Smooth muscle cell (in vitro differentiated cells): Measurements from ENCODE around the gene USP5. TPM values are rescaled to one million over a fixed set of nuclear protein-coding genes. Genes with fewer than 3 reads are reported as not detected.

Source experiments
- DNase-seq: peaks from one replicate; lab custom pipeline; 2025; ENCODE audit not compliant: unreplicated experiment; lab: John Stamatoyannopoulos, UW
- H2AFZ ChIP-seq: fragments of 200-600 bp; sonication (generic); 2 replicates; pipeline ENCODE4 v1.6.0; 2016; ENCODE audit warnings: antibody characterized with exemption, low read depth, mild to moderate bottlenecking
- H3F3A ChIP-seq: fragments of 200-600 bp; sonication (generic); 2 replicates; pipeline ENCODE4 v1.6.0; 2017; ENCODE audit warnings: antibody characterized with exemption, low read depth
- H3K27ac ChIP-seq: fragments of 200-600 bp; sonication (generic); 2 replicates; pipeline ENCODE4 v1.5.1; 2016; ENCODE audit warnings: low read depth, mild to moderate bottlenecking
- H3K27me3 ChIP-seq: fragments of 200-600 bp; sonication (generic); 2 replicates; pipeline ENCODE4 v1.6.1; 2016; ENCODE audit warnings: low read depth, mild to moderate bottlenecking
- H3K36me3 ChIP-seq: fragments of 200-600 bp; sonication (generic); 2 replicates; pipeline ENCODE4 v1.5.1; 2016; ENCODE audit warnings: low read depth
- H3K4me1 ChIP-seq: fragments of 200-600 bp; sonication (generic); 2 replicates; pipeline ENCODE4 v1.5.1; 2016; ENCODE audit warnings: low read depth
- H3K4me2 ChIP-seq: fragments of 200-600 bp; sonication (generic); 2 replicates; pipeline ENCODE4 v1.6.0; 2016; ENCODE audit warnings: mild to moderate bottlenecking
- H3K4me3 ChIP-seq: fragments of 200-600 bp; sonication (generic); 2 replicates; pipeline ENCODE4 v1.5.1; 2016; ENCODE audit warnings: mild to moderate bottlenecking
- H3K79me2 ChIP-seq: fragments of 200-600 bp; sonication (generic); 2 replicates; pipeline ENCODE4 v1.6.0; 2016; ENCODE audit warnings: low read depth, mild to moderate bottlenecking
- H3K9ac ChIP-seq: fragments of 200-600 bp; sonication (generic); 2 replicates; pipeline ENCODE4 v1.6.0; 2016; ENCODE audit warnings: low read depth
- H3K9me3 ChIP-seq: fragments of 200-600 bp; sonication (generic); replicated peaks from 2 replicates; pipeline ENCODE4 v1.5.1; 2016; ENCODE audit warnings: low read depth
- H4K20me1 ChIP-seq: fragments of 200-600 bp; sonication (generic); 2 replicates; pipeline ENCODE4 v1.6.0; 2016; ENCODE audit warnings: low read depth
- CTCF ChIP-seq: fragments of 200-600 bp; sonication (generic); IDR thresholded peaks from 2 replicates; pipeline ENCODE4 v1.5.1; 2017; ENCODE audit warnings: borderline replicate concordance, mild to moderate bottlenecking, antibody characterized with exemption; ENCODE audit not compliant: insufficient read depth, poor library complexity, severe bottlenecking
- WGBS: methylation state at CpG from one replicate; pipeline ENCODE4 v1.1.7; 2016; ENCODE audit warnings: low lambda C conversion rate; 5-methylcytosine and 5-hydroxymethylcytosine counted together
- polyA plus RNA-seq: library from polyadenylated mRNA; unstranded; fragments of >200 nt; fragmentation: Nextera tagmentation; extraction: Ambion mirVana; gene quantifications from 2 replicates; pipeline ENCODE4 v1.2.1, GENCODE V29; 2016
- total RNA-seq: library from RNA; depleted of rRNA; stranded (reverse); fragments of >200 nt; gene quantifications from 2 replicates; pipeline ENCODE4 v1.2.3, GENCODE V29; 2014

The USP5 gene
- total and polyA plus RNA-seq, 2 experiments from 2014 or later, result 51.3 to 64.9 TPM

DNA sequence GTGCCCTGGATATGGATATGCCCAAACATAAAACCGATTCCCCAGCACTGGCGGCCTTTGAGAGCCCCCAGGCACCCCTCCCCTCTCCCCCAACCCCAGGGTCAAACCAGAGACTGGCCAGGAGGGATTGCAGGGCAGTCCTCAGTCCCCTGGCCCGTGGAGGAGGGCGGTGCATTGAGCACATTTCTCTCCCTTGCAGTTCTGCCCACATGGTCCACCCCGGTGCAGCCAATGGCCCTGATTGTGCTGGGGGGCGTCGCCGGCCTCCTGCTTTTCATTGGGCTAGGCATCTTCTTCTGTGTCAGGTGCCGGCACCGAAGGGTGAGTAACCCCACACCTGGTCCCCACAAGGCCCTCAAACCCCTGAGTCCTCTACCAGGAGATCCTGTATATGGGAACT, 33.7 kb upstream of the USP5 start:
- Histone ChIP-seq H3K9me3 (no peaks in the 10 kb centered on the region), H3K4me3 (no peak overlapping the region), H3K9ac (no peak overlapping the region), H3F3A (no peaks in the 10 kb centered on the region), H3K4me1 (peaks cover 25% of the 10 kb centered on the region), H2AFZ (no peak overlapping the region), H4K20me1 (no peaks in the 10 kb centered on the region), H3K79me2 (no peaks in the 10 kb centered on the region), H3K4me2 (no peak overlapping the region), H3K36me3 (no peaks in the 10 kb centered on the region), H3K27ac (no peak overlapping the region), H3K27me3 (peaks cover 5% of the 10 kb centered on the region)
- no peak for DNase-seq
- WGBS, result 69% methylated on average over 10 of the region's 10 CpGs
- TF ChIP-seq CTCF, result no peak

GRCh38 chr12:6818645-6819044, 33.3 kb upstream of the USP5 start:
- Histone ChIP-seq H3K4me3 (no peak overlapping the region), H2AFZ (no peak overlapping the region), H3K27ac (no peak overlapping the region), H3K79me2 (no peaks in the 10 kb centered on the region), H4K20me1 (no peaks in the 10 kb centered on the region), H3K4me2 (no peak overlapping the region), H3F3A (no peaks in the 10 kb centered on the region), H3K9me3 (no peaks in the 10 kb centered on the region), H3K9ac (no peak overlapping the region), H3K27me3 (peaks cover 5% of the 10 kb centered on the region), H3K36me3 (no peaks in the 10 kb centered on the region), H3K4me1 (peaks cover 28% of the 10 kb centered on the region)
- 72% methylated on average over 5 of the region's 5 CpGs for WGBS
- DNase-seq, result no peak
- no peak for TF ChIP-seq CTCF

DNA sequence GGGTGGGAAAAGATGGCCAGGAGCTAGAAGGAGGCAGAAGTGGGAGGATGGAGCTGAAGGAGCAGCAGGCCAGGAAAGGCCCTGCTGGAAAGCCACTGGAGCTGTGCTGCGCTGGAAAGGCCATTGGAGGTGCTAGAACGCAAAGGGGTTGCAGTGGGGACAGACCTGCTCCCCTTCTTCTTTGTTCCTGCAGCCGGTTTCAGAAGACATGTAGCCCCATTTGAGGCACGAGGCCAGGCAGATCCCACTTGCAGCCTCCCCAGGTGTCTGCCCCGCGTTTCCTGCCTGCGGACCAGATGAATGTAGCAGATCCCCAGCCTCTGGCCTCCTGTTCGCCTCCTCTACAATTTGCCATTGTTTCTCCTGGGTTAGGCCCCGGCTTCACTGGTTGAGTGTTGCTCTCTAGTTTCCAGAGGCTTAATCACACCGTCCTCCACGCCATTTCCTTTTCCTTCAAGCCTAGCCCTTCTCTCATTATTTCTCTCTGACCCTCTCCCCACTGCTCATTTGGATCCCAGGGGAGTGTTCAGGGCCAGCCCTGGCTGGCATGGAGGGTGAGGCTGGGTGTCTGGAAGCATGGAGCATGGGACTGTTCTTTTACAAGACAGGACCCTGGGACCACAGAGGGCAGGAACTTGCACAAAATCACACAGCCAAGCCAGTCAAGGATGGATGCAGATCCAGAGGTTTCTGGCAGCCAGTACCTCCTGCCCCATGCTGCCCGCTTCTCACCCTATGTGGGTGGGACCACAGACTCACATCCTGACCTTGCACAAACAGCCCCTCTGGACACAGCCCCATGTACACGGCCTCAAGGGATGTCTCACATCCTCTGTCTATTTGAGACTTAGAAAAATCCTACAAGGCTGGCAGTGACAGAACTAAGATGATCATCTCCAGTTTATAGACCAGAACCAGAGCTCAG, 32.6 kb upstream of the USP5 start:
- TF ChIP-seq CTCF, result no peak
- no peaks in the 10 kb centered on the region for H3K36me3 ChIP-seq
- H2AFZ ChIP-seq, result no peak overlapping the region
- peaks cover 28% of the 10 kb centered on the region for H3K4me1 ChIP-seq
- DNase-seq, result no peak
- 75% methylated on average over 13 of the region's 13 CpGs for WGBS
- no peak overlapping the region for H3K4me3 ChIP-seq
- peaks cover 5% of the 10 kb centered on the region for H3K27me3 ChIP-seq
- H3F3A ChIP-seq, result no peaks in the 10 kb centered on the region
- H3K9me3 ChIP-seq, result no peaks in the 10 kb centered on the region
- no peaks in the 10 kb centered on the region for H3K79me2 ChIP-seq
- H3K9ac ChIP-seq, result no peak overlapping the region
- H3K4me2 ChIP-seq, result no peak overlapping the region
- H3K27ac ChIP-seq, result no peak overlapping the region
- H4K20me1 ChIP-seq, result no peaks in the 10 kb centered on the region

DNA sequence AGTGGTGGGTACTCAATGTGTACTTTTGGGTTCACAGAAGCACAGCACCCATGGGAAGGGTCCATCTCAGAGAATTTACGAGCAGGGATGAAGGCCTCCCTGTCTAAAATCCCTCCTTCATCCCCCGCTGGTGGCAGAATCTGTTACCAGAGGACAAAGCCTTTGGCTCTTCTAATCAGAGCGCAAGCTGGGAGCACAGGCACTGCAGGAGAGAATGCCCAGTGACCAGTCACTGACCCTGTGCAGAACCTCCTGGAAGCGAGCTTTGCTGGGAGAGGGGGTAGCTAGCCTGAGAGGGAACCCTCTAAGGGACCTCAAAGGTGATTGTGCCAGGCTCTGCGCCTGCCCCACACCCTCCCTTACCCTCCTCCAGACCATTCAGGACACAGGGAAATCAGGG, 31.8 kb upstream of the USP5 start:
- no peaks in the 10 kb centered on the region for H3F3A ChIP-seq
- no peak overlapping the region for H3K4me3 ChIP-seq
- H3K9me3 ChIP-seq, result no peaks in the 10 kb centered on the region
- no peak overlapping the region for H3K9ac ChIP-seq
- no peaks in the 10 kb centered on the region for H3K79me2 ChIP-seq
- no peak for TF ChIP-seq CTCF
- no peak overlapping the region for H2AFZ ChIP-seq
- no peak for DNase-seq
- H3K27ac ChIP-seq, result no peak overlapping the region
- no peaks in the 10 kb centered on the region for H3K36me3 ChIP-seq
- WGBS, result 56% methylated on average over 5 of the region's 5 CpGs
- peaks cover 5% of the 10 kb centered on the region for H3K27me3 ChIP-seq
- peaks cover 28% of the 10 kb centered on the region for H3K4me1 ChIP-seq
- H4K20me1 ChIP-seq, result no peaks in the 10 kb centered on the region
- H3K4me2 ChIP-seq, result no peak overlapping the region
